Activated CD4-positive, alpha-beta T cell treated with anti-CD3 and anti-CD28 coated beads for 48 hours (primary cell): ENCODE data around the gene P2RY13.

Source experiments
- DNase-seq: peaks from one replicate; pipeline ENCODE4 v3.0.0-alpha.2; 2020

Gene P2RY13

GRCh38 chr3:151319628-151320027 is 9.7 kb downstream of the P2RY13 start:
- no peak for DNase-seq

GRCh38 chr3:151318991-151319390 is 10.4 kb downstream of the P2RY13 start:
- DNase-seq = no peak

GRCh38 chr3:151318313-151318712 is 11.0 kb downstream of the P2RY13 start:
- DNase-seq = no peak

GRCh38 chr3:151316267-151316991 is 12.9 kb downstream of the P2RY13 start, which contains the start of gene GPR87:
TSS of gene GPR87 (minus strand) at chr3:151316820. CDS start at chr3:151300100, 16,720 bp downstream.
- DNase-seq = peak; percentile 51

- no peak for DNase-seq
These were observed 13.5 kb downstream of the P2RY13 start for GRCh38 chr3:151315846-151316245.

- DNase-seq = no peak
These were observed 14.2 kb downstream of the P2RY13 start for GRCh38 chr3:151315136-151315535.

- DNase-seq = no peak
These were observed 14.8 kb downstream of the P2RY13 start for GRCh38 chr3:151314593-151314992.

GRCh38 chr3:151314137-151314536 is 15.2 kb downstream of the P2RY13 start:
- no peak for DNase-seq

- DNase-seq = no peak
These were observed 16.4 kb downstream of the P2RY13 start for GRCh38 chr3:151312972-151313371.

GRCh38 chr3:151309566-151309965 is 19.8 kb downstream of the P2RY13 start:
- no peak for DNase-seq

GRCh38 chr3:151307583-151308488 is 21.5 kb downstream of the P2RY13 start:
- no peak for DNase-seq

- no peak for DNase-seq
These were observed 22.2 kb downstream of the P2RY13 start for GRCh38 chr3:151307131-151307530.

- DNase-seq = peak; percentile 17
These were observed 23.1 kb downstream of the P2RY13 start for GRCh38 chr3:151306168-151306810.

GRCh38 chr3:151305775-151306151 is 23.6 kb downstream of the P2RY13 start:
- DNase-seq = no peak

GRCh38 chr3:151305060-151305774 is 24.1 kb downstream of the P2RY13 start:
- DNase-seq = peak; percentile 40

GRCh38 chr3:151303751-151304150 is 25.6 kb downstream of the P2RY13 start:
- DNase-seq = peak; percentile 31

GRCh38 chr3:151301787-151302186 is 27.6 kb downstream of the P2RY13 start:
- DNase-seq = no peak

- DNase-seq = no peak
These were observed 28.8 kb downstream of the P2RY13 start for GRCh38 chr3:151300539-151300938.

- DNase-seq = no peak
These were observed 30.3 kb downstream of the P2RY13 start for GRCh38 chr3:151299006-151299405.

- DNase-seq = no peak
These were observed 31.9 kb downstream of the P2RY13 start for GRCh38 chr3:151297429-151297828.

- DNase-seq = no peak
These were observed 33.1 kb downstream of the P2RY13 start for GRCh38 chr3:151296226-151296625.

GRCh38 chr3:151293127-151293526 is 36.2 kb downstream of the P2RY13 start:
- no peak for DNase-seq

GRCh38 chr3:151290673-151291072 is 38.7 kb downstream of the P2RY13 start:
- no peak for DNase-seq
